IPS-20b (cell line): ENCODE measurements around the gene SPINT2.
A peak's percentile ranks its signal among the peaks of the same experiment; 100 is the strongest.

Source experiments
- H3K27ac ChIP-seq: one replicate; pipeline ENCODE4 v1.5.1; 2013; ENCODE audit warnings: low read length
- H3K27me3 ChIP-seq: 2 replicates; pipeline ENCODE4 v1.6.1; 2013; ENCODE audit warnings: mild to moderate bottlenecking, low read length, inconsistent platforms; ENCODE audit not compliant: insufficient read depth
- H3K36me3 ChIP-seq: 2 replicates; pipeline ENCODE4 v1.6.1; 2013; ENCODE audit warnings: low read depth, mild to moderate bottlenecking, inconsistent platforms, low read length, moderate library complexity; ENCODE audit not compliant: insufficient read depth
- H3K4me1 ChIP-seq: 2 replicates; pipeline ENCODE4 v1.6.1; 2013; ENCODE audit warnings: mild to moderate bottlenecking, control low read depth, inconsistent platforms, low read length, moderate library complexity; ENCODE audit not compliant: insufficient read depth
- H3K4me3 ChIP-seq: 2 replicates; pipeline ENCODE4 v1.5.1; 2013; ENCODE audit warnings: mild to moderate bottlenecking, low read length, inconsistent platforms
- H3K9ac ChIP-seq: 2 replicates; pipeline ENCODE4 v1.6.1; 2013; ENCODE audit warnings: low read depth, mild to moderate bottlenecking, inconsistent platforms, low read length, moderate library complexity
- H3K9me3 ChIP-seq: 2 replicates; pipeline ENCODE4 v1.6.1; 2013; ENCODE audit warnings: mild to moderate bottlenecking, low read depth, low read length, inconsistent platforms; ENCODE audit not compliant: insufficient read depth

The SPINT2 gene

DNA sequence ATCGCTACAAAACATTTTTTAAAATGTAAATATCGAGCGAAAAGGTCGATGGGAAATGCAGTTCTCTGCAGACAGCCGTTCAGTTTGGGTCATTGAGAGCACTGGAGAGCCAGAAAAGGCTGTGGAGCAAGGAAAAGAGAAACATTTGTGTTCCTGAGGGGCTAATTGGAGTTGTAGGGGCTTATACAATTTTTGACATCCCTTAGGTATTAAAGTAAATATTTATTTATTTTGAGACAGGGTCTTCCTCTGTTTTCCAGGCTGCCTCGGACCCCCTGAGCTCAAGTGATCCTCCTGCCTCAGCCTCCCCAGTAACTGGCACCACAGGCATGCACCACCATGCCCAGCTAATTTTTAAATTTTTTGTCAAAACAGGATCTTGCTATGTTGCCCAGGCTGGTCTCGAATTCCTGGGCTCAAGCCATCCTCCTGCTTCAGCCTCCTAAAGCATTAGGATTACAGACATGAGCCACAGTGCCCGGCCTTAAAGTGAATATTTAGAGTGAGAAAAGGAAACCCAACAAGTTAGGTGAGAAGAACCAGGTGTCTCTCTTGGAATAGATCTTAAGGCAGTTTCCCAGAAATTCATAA lies 52.2 kb downstream of the SPINT2 start:
- peaks cover 47% of the 10 kb centered on the region for H3K27me3 ChIP-seq
- peak overlapping the region; percentile 38; the same call in 1 of the 2 replicates for H3K9ac ChIP-seq
- no peak overlapping the region for H3K27ac ChIP-seq
- no peaks in the 10 kb centered on the region for H3K36me3 ChIP-seq
- peak overlapping the region; percentile 49 for H3K4me3 ChIP-seq
- peaks cover 3% of the 10 kb centered on the region; the same call in 1 of the 2 replicates for H3K4me1 ChIP-seq
- H3K9me3 ChIP-seq, result no peaks in the 10 kb centered on the region

DNA sequence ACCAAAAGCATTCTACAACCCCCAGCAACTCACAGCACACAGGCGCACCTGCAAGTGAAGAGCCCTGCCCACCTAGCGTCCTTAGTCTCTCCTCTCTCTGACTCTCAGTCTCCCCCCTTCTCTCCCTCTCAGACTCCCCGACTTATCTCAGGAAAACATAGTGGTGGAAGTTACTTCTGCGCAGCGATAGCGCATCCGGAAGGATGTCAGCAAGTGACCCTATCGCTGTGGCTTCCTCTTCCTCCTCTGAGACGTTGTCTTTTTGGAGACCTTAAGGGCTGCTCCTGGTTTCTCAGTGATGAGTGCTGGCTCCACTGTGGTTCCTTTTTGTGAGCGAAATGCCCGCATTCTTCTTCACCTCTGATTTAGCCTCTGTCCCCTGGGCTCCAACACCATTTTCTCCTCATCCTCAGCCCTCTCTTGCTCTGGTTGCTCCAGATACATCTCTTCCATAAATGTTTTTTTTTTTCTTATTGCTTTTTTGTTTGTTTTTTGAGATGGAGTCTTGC lies 52.8 kb downstream of the SPINT2 start:
- no peak overlapping the region for H3K27ac ChIP-seq
- no peaks in the 10 kb centered on the region for H3K9me3 ChIP-seq
- H3K4me1 ChIP-seq, result peaks cover 3% of the 10 kb centered on the region; the same call in 1 of the 2 replicates
- no peaks in the 10 kb centered on the region for H3K36me3 ChIP-seq
- H3K4me3 ChIP-seq, result no peak overlapping the region
- H3K27me3 ChIP-seq, result peaks cover 53% of the 10 kb centered on the region
- H3K9ac ChIP-seq, result no peak overlapping the region

DNA sequence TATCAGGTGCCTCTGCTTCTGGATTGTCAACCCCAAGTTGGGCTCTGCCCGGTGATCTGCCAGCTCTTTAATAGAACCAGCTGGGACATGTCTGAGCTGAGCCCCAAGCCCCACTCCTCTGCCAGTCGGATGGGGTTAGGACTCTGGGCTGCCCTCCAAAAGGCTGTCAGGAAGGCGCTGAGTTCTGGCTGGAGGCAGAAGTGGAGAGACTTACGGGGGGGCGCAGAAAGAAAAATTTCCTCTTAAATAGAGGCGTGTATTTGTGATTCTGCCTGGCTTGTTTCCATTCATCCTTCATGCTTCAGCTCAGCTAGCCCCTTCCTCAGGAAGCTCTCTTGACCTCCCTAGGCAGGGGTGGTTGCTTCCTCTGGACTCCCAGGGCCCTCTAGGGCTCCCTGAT lies 54.3 kb downstream of the SPINT2 start:
- no peak overlapping the region for H3K27ac ChIP-seq
- H3K4me3 ChIP-seq, result no peak overlapping the region
- no peaks in the 10 kb centered on the region for H3K9me3 ChIP-seq
- H3K4me1 ChIP-seq, result peaks cover 3% of the 10 kb centered on the region; the same call in 1 of the 2 replicates
- H3K27me3 ChIP-seq, result peaks cover 53% of the 10 kb centered on the region
- no peak overlapping the region for H3K9ac ChIP-seq
- no peaks in the 10 kb centered on the region for H3K36me3 ChIP-seq

DNA sequence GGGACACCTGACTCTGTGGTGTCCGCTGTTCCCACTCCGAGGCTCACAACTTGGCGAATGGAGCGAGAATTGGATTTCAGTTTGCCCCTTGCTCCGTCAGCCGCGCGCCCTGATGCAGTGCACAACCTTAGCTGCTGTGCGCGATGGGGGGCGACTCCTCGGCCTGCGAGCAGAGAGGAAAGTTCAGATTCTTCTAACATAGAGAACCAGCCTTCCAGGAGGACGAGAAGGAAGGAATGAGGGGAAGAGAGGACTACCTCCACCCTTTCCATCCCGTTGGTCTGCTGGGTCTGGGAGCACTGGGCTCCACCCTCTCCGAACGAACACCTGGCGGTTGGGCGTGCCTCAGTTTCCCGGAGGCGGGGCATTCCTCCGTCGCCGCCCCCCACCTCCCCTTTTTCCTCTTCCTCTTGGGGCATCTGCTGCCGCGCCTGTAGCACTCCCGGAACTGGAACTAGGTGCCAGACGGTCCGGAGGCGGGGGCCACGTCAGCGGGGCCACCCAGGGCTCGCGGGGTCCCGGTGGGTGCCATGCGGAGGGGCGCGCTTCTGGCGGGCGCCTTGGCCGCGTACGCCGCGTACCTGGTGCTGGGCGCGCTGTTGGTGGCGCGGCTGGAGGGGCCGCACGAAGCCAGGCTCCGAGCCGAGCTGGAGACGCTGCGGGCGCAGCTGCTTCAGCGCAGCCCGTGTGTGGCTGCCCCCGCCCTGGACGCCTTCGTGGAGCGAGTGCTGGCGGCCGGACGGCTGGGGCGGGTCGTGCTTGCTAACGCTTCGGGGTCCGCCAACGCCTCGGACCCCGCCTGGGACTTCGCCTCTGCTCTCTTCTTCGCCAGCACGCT lies 55.3 kb downstream of the SPINT2 start, which contains the start of gene KCNK6:
KCNK6 (plus strand) TSS at position 425 of the 838 bp plus-strand sequence; CDS start at position 531, 106 bp downstream.
- Histone ChIP-seq H3K9me3 (no peaks in the 10 kb centered on the region), H3K27ac (no peak within 1 kb of the TSS), H3K36me3 (no peaks in the 10 kb centered on the region), H3K4me1 (peaks cover 3% of the 10 kb centered on the region; the same call in 1 of the 2 replicates), H3K4me3 (peak within 1 kb of the TSS; percentile 73), H3K9ac (peak within 1 kb of the TSS; percentile 54; the same call in 1 of the 2 replicates), H3K27me3 (peaks cover 53% of the 10 kb centered on the region)

DNA sequence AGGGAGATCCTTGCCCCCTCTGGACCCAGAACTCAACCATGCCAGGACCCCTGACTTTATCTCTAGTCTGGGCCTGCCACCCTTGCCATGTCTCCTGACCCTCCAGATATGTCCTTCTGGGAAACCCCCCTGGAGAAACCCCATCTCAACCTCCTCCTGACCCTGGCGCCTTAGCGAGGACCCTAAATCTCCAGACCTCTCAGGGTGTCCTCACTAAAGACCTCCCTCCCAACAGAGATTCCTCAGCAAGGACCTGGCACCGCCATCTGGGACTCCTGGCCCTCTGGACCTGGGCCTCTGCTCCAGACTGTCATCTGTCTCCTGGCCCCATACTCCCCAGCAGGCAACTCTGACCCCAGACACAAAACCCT lies 56.6 kb downstream of the SPINT2 start:
- no peaks in the 10 kb centered on the region for H3K36me3 ChIP-seq
- no peak overlapping the region for H3K4me3 ChIP-seq
- H3K27ac ChIP-seq, result no peak overlapping the region
- H3K4me1 ChIP-seq, result peaks cover 3% of the 10 kb centered on the region; the same call in 1 of the 2 replicates
- H3K9ac ChIP-seq, result no peak overlapping the region
- H3K9me3 ChIP-seq, result no peaks in the 10 kb centered on the region
- H3K27me3 ChIP-seq, result peaks cover 53% of the 10 kb centered on the region

DNA sequence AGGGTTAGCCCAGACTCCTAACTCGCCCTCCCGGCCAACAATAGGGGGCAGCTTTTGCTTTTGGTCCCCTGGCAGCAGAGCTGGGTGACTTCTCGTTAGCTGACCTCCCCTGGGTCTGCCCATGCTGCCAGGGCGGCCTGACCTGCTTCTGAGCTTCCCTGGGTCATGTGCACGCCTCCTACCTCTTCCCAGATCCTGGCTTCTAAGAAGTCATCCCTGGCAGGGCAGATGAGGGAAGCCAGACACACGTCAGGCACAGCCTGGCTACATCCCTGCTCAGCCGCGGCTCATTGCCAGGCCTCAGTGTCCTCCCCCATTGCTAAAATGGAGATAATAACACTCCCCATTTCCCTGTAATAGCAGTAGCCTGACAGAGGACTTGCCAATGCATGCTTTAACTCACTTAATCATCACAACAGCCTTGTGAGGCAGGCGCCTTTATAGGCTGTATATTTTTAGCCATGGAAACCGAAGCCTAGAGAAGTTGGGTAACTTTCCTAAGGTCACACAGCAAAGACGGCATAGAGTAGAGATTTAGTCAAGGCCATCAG lies 57.3 kb downstream of the SPINT2 start:
- no peak overlapping the region for H3K9ac ChIP-seq
- peaks cover 3% of the 10 kb centered on the region; the same call in 1 of the 2 replicates for H3K4me1 ChIP-seq
- no peak overlapping the region for H3K27ac ChIP-seq
- peaks cover 52% of the 10 kb centered on the region for H3K27me3 ChIP-seq
- H3K4me3 ChIP-seq, result no peak overlapping the region
- H3K9me3 ChIP-seq, result no peaks in the 10 kb centered on the region
- H3K36me3 ChIP-seq, result 0 out of 2 replicates have a peak, but pooled peaks cover under 1% of the 10 kb centered on the region

DNA sequence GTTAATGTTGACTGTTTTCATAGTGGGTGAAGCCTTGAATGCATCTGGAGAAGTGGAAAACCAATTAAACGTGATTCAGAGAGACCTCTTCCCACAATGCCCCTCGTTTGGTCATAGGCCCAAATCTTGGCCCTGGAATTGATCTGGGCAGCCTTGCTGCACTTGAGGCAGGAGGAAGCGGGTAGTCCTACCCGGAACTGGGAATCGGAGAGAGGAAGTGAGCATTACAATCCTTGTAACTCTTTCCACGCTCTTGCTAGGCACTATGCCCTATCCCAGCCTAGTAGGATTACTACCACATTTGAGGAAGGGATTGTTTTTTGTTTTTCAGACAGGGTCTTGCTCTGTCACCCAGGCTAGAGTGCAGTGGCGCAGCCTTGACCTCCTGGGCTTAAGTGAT lies 58.9 kb downstream of the SPINT2 start:
- peaks cover 3% of the 10 kb centered on the region; the same call in 1 of the 2 replicates for H3K4me1 ChIP-seq
- no peak overlapping the region for H3K9ac ChIP-seq
- no peak overlapping the region for H3K4me3 ChIP-seq
- no peaks in the 10 kb centered on the region for H3K9me3 ChIP-seq
- H3K27ac ChIP-seq, result no peak overlapping the region
- peaks cover 38% of the 10 kb centered on the region for H3K27me3 ChIP-seq
- H3K36me3 ChIP-seq, result peaks cover 12% of the 10 kb centered on the region

DNA sequence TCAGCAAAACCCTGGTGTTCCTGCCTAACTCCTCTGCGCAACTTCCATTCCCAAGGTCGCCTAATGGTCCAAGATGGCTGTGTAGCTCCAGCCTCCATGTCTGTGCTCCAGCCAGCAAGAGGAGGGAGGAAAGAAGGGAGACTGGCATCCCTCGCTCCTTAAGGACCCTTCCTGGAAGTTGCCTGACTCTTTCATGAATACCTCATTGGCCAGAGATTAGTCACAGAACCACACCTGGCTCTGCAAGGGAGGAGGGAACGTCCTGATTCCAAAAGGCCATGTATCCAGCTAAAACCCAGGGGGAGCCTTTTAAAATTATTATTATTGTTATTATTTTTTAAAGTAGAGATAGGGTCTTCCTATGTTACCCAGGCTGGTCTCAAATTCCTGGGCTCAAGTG lies 60.1 kb downstream of the SPINT2 start:
- Histone ChIP-seq H3K4me3 (no peak overlapping the region), H3K36me3 (peaks cover 12% of the 10 kb centered on the region), H3K27me3 (peaks cover 27% of the 10 kb centered on the region), H3K9ac (no peak overlapping the region), H3K9me3 (no peaks in the 10 kb centered on the region), H3K4me1 (no peaks in the 10 kb centered on the region), H3K27ac (no peak overlapping the region)

DNA sequence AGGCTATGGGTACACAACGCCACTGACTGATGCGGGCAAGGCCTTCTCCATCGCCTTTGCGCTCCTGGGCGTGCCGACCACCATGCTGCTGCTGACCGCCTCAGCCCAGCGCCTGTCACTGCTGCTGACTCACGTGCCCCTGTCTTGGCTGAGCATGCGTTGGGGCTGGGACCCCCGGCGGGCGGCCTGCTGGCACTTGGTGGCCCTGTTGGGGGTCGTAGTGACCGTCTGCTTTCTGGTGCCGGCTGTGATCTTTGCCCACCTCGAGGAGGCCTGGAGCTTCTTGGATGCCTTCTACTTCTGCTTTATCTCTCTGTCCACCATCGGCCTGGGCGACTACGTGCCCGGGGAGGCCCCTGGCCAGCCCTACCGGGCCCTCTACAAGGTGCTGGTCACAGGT lies 62.2 kb downstream of the SPINT2 start:
- Histone ChIP-seq H3K9me3 (no peaks in the 10 kb centered on the region), H3K36me3 (peaks cover 12% of the 10 kb centered on the region), H3K9ac (no peak overlapping the region)

DNA sequence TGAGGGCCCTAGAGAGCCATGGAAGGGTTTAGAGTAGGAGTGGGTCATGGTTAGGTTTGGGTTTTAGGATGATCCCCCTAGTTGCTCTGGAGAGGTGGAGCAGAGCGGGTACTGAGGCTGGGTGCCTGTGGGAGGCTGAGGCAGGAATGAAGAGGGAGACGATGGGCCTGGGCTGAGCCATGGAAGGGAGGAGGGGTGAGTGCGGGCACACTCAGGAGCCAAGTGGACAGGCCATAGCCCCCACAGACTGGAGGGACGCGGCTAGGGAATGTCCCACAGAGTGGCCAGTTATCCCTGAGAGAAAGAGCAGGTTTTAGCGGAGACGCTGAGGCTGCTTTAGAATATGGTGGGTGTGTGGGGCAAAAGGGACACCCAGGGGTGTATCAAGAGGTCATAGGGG lies 65.3 kb downstream of the SPINT2 start:
- no peak overlapping the region for H3K27ac ChIP-seq

More for the DNA sequence above, 62.2 kb downstream of the SPINT2 start:
- Histone ChIP-seq H3K27ac (no peak overlapping the region), H3K4me1 (no peaks in the 10 kb centered on the region), H3K4me3 (no peak overlapping the region), H3K27me3 (peaks cover 5% of the 10 kb centered on the region; the same call in 1 of the 2 replicates)

DNA sequence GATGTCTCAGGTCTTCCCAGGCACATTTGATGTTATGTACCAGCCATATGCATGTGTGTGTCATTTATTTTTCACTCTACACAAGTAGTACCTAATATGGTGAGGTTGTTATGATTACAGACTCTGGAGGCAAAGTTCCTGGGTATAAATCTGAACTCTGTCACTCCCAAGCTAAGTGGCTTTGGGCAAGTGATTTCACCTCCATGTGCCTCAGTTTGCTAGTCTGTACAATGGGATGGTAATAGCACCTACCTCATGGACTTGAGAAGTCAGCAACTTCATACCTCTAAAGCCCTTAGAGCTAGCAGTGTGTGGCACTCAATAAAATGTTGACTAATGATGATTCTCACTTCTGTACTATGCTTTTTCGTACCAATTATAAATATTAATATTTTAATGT lies 67.4 kb downstream of the SPINT2 start:
- Histone ChIP-seq H3K27ac (no peak overlapping the region), H3K9ac (no peak overlapping the region), H3K4me3 (no peak overlapping the region), H3K27me3 (no peaks in the 10 kb centered on the region), H3K4me1 (no peaks in the 10 kb centered on the region), H3K9me3 (no peaks in the 10 kb centered on the region), H3K36me3 (peaks cover 11% of the 10 kb centered on the region)

More for the DNA sequence above, 65.3 kb downstream of the SPINT2 start:
- peaks cover 12% of the 10 kb centered on the region for H3K36me3 ChIP-seq
- H3K27me3 ChIP-seq, result no peaks in the 10 kb centered on the region
- no peaks in the 10 kb centered on the region for H3K9me3 ChIP-seq
- no peak overlapping the region for H3K4me3 ChIP-seq
- H3K9ac ChIP-seq, result no peak overlapping the region
- H3K4me1 ChIP-seq, result no peaks in the 10 kb centered on the region
